Left lobe of liver (tissue), 2 donors: Measurements from ENCODE around the gene PEMT. TPM values are rescaled to one million over a fixed set of nuclear protein-coding genes. Genes with fewer than 3 reads are reported as not detected.

Source experiments
- ATAC-seq: fragments of 200-7000 bp; cut with Tn5 transposase; one replicate; pipeline ENCODE4 v1.9.1; 2020; ENCODE audit warnings: mild to moderate bottlenecking, moderate library complexity
- DNase-seq: peaks from one replicate; pipeline ENCODE4 v3.0.0-alpha.2; 2020; ENCODE audit warnings: low spot score
- total RNA-seq: library from RNA; stranded (reverse); gene quantifications from one replicate; pipeline ENCODE4 v1.2.1, GENCODE V29; 2021
- donor health status: DM: no; HTN: no; CAD: no; lungs with moderate emphysema.
- donor health status: DM: no; HTN: yes; CAD: no.

Gene PEMT
- total RNA-seq, 1 donor from 2014 or later = 180 TPM

DNA sequence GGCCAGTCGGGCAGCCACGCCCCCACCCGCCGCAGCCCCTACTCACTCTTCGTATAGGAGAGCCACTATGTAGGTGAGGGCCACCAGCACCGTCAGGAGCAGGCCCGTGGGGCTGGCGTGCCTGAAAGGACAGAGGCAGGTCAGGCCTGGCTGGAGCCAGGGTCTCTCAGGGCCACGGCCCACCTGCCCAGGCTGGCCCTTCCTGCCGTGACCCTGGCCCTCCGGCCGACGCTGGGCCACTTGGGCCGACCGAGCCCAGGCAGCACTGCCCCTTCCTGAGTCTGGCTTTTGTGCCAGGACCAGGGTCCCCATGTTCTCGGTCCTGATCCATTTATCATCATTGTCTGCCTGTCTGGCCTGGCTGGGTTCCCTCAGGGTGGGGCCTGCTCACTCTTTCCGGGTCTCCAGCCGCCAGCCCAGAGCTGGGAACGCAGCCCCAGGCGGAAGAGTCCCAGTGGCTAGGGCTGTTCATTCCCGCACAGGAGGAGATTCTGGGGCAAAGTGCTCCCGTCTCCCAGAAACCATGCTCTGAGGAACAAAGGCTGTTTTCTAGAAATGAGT is 85.2 kb downstream of the PEMT start:
- no peak for DNase-seq
- ATAC-seq = no peak

DNA sequence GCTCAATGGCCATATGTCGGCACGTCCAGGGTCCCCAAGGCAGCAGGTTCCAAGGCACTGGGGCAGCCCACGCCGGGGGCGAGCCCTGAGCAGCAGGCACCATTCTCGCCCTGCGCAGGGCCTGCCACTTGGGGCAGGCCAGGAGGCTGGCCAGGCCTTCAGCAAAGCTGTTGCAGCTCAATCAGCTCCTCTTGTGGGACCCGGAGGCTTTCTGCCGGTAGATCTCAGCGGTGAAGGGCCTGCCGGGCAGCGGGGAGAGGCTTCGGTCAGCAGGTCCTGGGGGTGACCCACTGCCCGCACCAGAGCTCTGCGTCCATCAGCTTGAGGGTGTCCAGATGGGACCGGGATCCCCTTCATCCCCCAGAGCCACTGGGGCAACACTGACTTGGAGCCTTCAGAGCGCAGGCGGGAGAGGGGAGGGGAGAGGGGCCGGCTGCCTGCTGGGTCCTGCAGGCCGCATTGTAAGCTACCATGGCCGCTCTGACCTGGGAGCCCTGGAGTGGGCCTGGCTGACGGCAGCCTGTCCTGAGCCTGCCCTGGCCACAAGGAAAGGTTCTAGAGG is 85.8 kb downstream of the PEMT start:
- DNase-seq (no peak), ATAC-seq (no peak)

DNA sequence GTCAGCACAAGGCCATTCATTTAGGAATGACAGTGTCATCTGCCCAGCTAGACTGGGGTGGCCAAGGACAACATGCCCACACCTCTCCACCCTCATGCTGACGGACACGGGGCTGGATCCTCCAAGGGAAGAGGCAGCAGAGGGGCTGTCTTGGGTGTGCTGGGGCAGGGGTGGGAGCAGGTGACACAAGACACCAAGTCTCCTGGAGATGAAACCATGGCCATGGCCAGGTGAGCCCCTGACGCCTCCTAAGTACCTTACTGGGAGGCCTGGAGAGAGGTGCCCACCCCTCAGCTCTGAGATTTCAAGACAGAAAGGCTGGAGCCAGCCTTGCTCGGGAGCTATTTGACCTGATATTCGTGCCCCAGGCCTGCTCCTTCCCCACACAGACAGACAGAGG is 86.4 kb downstream of the PEMT start:
- peak; percentile 4 for ATAC-seq
- DNase-seq = no peak

DNA sequence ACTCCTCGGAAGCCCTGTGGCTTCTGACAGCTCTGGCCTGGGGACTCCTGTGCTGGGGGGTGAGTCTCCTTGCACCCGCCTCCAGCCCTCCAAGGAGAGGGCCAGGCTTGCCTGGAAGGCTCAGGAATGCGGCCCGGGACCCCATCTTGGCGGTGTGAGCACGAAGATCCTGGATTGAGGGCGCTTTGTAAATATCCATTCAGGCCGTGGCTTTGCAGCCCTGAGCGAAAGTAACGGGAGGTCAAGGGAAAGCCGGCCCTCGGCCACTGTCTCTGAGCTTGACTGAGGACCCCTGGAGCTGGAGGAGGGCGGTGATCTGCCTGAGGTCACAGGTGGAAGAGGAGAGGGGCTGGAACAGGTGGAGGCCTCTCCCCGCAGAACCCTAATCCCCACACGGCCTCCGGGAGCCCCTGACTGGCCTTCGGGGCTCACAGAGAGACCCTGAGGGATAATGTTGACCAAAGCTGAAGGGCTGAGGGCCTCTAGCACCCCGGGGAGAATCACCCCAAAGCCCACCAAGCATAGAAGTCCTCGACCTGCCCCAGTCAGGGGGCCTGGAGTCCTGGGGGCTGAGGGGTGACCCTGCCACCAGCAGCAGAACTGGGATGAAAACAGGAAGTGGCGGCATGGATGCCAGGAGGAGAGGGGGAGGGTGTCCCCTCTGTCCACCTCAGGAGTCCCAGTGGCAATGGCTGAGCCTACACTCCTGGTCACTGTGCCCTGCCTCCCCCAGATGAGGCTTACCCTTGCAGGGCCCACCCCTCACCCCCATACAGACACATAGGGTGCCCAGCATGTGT is 87.0 kb downstream of the PEMT start:
- DNase-seq (no peak), ATAC-seq (peak; percentile 4)

DNA sequence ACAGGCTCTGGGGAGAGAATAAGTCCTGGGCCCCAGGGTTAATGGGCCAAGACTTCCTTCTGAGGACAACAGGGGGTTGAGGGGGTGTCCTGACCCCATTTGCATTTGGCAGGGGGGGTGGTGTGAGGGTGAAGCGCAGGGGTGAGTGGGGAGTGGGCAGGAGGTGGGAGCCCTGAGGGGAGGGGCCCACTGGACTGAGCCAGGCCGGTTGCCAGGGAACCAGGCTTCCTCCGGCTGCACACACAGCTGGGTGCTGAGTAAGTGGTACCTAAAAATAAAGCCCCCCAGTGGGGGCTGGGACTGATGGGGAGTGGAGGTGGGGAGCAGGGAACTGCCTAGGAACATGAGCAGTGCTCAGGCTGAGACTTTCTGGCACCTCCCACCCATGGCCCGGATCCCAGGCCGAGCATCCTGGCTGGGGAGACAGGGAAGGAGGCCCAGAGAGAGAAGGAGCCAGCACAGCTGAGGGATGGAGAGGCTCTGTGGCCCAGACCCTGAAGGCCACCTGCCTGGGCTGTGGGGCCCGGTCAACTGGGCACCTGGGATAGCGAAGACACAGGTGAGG is 87.9 kb downstream of the PEMT start:
- peak; percentile 8 for ATAC-seq
- no peak for DNase-seq

DNA sequence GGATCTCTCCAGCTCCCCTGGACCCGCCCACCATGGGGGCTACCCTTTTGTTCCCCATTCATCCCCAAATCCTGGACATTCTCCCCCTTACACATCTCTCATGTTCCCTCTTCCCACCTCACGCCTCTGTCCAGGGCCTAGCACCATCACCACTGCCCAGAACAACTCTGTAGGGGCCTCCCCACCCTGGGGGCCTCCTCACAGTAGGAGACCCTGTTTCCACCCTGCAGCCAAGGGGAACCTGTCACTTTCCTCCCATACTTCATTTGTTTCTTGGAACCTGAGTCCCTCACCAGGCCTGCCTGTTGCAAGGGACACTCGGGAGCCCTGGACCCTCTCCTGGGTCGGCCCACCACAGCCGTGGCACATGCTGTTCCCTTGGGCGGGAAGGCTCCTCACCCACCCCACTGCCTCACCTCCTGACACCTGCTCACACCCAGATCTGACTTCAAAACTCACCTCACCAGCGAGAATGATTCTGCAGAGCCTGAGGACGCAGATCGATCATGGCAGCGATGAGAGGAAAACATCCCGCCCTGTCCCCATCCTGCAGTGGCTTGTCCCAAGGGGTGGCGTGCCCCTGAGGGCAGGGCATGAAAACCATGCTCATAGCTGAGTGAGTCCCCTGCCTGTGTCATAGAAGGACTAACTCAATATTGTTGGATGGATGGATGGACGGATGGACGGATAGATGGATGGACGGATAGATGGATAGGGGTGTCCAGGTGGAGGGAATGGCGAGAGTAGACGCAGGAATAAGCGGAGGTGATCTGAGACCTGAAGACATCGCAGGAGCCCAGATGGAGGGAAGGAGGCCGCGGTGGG is 88.6 kb downstream of the PEMT start:
- ATAC-seq (no peak), DNase-seq (no peak)

DNA sequence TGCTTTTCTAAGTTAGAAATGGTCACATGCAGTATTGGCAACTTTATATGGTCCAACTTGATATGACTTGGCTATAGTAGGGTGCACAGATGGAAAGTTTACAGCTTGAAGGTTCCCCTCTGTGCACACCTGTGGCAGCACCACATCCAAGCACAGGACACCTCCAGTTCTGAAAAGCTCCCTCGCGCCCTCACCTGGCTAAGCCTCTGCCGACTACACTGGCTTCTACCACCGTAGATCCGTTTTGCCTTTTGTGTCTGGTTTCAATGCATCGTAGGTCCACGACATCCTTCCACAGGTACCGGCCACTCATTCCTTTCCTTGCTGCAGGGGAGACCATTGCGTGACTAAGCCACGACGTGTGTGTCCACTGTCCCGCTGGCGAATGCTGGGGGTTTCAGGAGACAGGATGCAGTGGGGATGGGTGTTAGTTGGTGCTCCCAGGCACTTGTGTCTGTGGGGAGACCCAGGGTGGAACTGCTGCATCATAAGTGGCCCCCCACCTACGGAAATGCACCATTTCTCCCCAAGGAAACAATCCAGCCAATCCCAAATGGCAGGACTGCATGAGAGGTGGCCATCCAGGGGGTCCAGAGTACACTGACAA is 90.4 kb downstream of the PEMT start:
- ATAC-seq (peak; percentile 4), DNase-seq (no peak)

DNA sequence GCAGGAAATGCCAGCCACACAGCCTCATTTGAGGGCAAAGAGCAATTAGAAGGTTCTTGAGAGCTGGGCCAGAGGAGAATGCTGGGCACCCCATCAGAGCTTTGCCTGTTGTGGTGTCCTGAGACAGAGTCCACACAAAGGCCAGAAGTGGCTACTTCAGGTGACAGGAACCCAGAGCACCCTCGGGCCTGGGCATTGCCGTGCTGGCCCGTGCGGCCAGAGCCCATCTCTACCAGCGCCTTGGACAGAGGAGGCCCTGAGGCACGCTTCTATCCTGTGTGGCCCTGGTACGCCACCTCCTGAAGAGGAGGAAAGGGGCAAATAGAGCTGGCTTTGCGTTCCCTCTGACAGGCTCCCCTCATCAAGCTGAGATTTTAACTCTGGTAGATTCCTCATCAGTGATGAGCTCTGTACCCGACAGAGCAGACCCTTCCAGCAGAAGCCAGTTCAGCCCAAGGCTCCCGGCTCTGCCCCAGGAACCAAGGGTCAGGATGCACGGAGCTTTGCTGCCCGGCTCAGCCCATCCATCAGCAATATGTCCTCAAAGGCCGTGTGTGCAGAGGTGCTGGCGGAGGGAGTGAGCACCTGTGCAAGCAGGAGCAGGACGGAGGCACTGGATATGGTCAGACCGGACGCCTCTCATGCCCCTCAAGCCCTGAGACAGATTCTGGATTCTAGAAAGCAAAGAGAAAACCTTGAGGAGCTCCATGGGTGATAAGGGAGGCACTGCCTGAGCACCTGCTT is 91.9 kb downstream of the PEMT start:
- no peak for DNase-seq
- no peak for ATAC-seq

DNA sequence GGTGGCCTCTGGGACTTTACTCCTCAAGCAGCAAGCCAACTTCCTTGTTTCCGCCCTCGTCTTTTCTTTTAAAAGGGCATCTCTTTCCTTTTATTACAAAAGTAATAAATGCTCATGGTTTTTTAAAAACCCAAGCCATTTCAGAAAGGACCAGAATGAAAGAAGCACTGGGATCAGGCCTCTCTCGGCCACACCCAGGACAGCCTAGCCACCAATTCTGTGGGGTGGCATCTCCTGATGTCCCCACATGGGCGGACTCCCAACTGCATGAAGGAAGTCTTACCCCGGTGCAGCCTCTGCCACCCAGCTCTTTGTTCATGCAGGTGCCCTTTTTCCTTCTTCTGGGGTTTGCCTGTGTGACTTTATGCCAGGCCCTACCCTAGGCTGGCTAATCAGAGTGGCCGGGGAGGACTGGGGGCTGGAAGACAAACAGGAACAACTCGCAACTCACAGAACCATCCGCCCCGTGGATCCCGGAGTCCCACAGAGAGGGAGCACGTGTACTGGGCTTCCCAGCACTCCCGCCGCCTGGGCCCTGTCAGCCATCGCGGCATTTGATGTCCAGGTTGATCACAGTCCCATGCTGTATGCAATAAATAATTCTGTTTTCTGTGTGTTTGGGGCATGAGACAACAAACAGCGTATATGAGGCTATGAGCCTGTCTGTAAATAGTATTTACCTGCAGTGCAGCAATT is 92.8 kb downstream of the PEMT start:
- DNase-seq = no peak
- no peak for ATAC-seq

DNA sequence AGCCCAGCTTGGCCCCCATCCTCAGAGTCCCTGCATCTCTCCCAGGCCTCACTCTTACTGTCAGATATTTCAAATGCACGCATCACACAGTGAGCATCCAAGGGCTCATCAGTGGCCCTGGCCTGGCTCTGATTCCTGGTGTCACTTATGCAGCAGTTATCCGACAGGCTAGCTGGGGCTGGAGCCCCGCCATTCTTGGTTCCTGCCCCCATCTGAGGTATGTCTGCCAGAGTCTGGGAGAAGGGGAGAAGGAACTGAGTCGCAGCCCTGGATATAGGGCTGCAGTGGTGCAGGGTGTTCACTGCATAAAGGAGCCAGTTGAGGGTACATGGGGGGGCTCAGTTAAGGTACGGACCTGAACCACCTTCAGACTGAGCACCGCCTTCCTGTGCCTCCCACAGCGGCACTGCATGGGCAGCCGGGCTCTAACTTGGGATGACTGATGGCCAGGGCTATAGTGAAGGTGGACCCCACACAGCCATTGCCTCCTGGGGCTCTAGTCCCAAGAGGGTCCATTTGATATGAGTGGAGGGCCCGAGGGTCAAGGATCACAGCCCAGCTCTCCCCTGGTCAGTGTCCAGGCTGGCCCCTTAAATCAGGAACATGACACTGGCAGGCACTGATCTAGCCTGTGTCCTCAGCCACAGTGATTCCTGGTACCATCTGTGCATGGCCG is 93.5 kb downstream of the PEMT start:
- ATAC-seq (no peak), DNase-seq (no peak)

DNA sequence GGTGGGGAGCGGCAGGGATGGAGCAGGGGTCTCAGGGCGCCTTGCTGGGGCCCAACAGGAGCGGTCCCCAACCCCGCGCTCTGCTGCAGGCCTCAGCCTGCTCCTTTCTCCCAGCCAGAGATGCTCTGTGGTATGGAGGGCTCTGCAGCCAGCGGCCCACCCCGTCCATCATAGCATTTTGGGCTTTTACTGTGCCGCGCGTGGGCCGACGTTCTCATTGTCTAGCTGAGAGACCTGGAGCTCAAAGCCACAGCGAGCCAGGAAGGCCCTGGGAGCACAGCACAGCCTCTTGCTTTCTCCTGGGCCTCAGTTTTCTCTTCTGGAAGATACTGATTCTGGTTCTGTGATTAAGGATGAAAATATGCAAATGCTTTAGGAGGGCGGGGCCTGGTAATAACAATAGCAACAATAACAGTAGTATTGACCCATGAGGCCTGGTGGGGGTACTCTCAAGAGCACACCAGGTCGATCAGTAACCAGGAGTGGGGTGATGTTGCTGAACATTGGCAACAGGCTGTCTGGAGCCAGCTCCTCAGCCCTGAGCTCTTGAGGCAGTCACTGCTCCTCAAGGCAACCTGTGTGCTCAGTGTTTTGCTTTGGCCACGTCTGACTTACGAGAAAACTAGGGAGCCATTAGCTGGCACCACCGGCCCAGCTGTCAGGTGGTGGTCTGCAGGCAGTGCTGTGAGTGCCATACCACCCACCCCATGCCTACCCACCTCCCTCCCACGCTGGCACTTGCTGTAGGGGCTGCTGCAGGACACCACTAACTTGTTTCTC is 94.3 kb downstream of the PEMT start:
- ATAC-seq (no peak), DNase-seq (no peak)

DNA sequence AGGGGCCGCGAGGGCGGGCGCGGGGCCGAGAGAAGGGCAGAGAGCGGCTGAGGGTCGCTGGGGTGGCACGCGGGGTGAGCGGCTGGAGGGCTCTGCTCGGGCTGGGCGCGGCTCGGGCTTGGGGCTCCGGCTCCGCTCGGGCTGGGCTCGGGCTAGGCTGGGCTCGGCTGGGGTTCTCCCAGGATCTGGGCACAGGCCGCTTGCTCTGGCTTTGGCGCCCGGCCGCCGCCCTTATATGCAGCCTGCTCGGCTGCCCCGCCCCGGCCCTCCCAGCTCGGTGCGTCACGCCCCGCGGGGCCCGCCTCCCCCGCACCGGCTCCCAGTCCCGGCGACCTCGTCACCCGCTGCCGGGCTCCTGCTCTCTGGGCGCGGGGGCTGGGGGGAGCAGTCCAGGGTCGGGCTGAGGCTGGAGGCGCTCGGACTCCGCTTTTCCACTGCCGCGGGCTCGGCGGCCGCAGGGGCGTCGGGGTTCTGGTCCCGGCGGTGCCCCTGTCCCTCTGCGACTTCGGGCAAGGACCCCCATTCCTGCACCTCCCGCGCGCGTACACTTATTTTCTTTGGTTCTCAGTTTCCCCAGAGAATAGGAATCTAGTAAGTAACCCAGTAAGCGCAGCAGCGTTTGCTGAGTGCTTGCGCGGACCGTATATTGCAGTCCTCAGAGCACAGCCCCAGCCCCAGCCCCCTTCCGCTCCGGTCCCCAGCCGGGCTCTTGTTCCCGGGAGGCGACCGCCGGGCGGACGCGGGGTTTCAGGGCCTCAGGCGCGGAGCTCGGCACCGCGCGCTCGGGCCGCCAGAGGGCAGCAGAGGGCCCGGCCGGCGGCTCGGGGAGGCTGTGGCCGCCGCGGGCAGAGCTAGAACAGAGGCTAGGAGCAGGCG is 95.1 kb downstream of the PEMT start, which contains the start of gene RASD1:
TSS of gene RASD1 (minus strand) at position 207 of the 876 bp plus-strand sequence. CDS start 214 bp downstream, outside the sequence.
- ATAC-seq (peak; percentile 88), DNase-seq (peak; percentile 95)

DNA sequence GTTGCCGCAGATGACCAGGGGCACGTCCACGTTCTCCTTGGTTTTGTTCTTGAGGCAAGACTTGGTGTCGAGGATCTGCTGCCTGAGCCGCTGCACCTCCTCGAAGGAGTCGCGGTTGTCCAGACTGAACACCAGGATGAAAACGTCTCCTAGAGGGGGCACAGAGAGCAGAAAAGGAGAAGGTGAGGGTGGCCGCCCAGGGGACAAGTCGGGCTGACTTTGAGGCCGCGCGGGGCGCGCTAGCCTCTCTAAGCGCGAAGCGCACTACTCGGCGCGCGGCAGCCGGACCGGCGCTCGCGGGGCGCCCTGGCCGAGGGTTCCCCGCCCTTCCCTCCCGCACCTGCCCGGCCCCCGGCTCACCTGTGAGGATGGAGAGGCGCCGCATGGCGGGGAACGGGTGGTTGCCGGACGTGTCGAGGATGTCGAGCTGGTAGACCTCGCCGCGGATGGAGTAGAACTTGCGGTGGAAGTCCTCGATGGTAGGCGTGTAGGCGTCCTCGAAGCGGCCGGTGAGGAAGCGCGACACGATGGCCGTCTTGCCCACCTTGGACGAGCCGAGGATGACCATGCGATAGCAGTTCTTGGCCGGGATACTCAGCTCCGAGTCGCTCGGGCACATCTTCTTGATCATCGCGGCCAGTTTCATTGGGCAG is 95.8 kb downstream of the PEMT start:
- no peak for DNase-seq
- ATAC-seq = peak; percentile 30

DNA sequence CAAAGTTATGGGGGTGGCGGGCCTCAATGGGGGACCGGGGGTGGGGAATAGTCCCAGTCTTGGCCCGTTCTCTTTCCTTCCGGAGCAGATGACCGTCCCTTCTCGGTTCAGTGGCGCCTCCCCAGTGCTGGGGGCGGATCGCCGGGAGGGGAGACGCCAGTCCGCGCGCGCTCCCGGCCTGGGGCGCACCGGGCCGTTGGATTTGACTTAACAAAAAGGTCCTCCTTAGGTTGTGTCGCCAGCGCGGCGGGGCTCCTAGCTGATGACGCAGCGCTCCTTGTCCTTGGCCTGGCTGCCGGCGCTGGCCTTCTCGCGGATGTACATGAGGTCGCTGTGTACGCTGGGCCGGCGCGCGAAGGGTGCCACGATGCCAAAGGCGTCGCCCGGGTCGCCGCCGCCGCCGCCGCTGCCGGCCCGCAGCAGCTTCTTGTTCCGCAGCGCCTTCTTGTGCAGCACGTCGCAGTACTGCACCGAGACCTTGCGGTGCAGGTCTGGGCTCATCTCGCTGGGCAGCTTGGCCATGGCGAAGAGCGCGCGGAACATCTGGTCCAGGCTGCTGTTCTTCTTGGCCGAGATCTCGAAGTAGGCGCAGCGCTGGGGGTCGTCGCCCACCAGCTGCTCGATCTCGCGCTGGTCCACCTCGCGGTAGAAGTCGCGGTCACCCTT is 96.5 kb downstream of the PEMT start:
- DNase-seq (no peak), ATAC-seq (peak; percentile 8)

DNA sequence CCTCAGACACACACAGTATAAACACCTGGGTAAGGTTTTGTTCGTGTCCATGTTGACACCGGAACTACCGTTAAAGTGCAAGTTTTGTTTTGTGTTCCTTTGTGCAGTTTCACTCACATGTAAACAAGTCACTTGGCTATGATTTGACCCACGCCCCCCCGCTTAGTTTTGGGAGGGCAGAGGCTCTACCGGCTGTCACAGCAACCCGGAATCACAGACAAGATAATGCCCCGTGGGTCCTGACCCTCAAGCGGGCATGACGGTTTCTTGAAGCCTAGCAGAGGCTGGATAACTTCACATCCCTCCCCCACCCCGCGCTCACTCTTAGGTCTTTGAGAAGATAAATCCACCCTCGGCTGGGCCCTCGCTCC is 97.0 kb downstream of the PEMT start:
- DNase-seq = no peak
- no peak for ATAC-seq

DNA sequence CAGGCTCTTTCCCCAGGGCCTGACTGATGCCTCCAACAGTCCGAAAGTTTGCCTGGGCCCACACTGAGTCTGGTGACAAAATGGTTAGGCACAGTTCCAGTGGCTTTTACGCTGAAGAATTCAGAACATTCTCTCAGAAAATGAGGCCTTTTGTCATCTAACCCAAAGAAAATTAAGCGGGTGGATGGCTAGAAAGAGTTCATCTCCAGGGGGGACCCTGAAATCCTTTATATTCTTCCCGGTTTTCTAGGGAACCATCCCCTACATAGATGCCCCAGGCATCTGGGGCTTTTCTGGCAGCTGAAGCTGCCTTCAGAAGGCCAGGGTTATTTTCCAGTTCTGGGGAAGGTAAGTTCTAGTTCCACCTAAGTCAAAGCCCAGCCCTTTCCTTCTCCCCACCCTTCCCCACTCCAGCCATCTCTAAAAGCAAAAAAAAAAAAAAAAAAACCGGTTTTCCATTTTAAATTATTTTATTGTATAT is 97.5 kb downstream of the PEMT start:
- DNase-seq = no peak
- ATAC-seq = no peak
